Caco-2 (cell line): ENCODE measurements around the gene GPC1. TPM values are rescaled to one million over a fixed set of nuclear protein-coding genes. Genes with fewer than 3 reads are reported as not detected.

ENCODE experiments used
- BruUV-seq: library from RNA; stranded (reverse); fragments of 400-500 nt; replicated peaks from 2 replicates; lab custom pipeline; 2021; lab: Mats Ljungman, UMichigan
- CTCF ChIA-PET: fragments of 300-600 bp; sonication (Branson Sonifier 250); formaldehyde crosslinking; loops from one replicate; lab custom pipeline; 2022; ENCODE audit warnings: antibody characterized with exemption; lab: Charles Lee
- POLR2A ChIA-PET: fragments of 300-600 bp; sonication (Branson Sonifier 250); formaldehyde crosslinking; loops from one replicate; lab custom pipeline; 2022; ENCODE audit warnings: antibody characterized with exemption; lab: Charles Lee
- DNase-seq, 2 experiments: peaks; one replicate each; pipeline versions ENCODE4 v3.0.0 to v3.0.0-alpha.2; 2020 to 2022
- H3K27me3 ChIP-seq: replicated peaks from 2 replicates; pipeline ENCODE4 v1.6.0; 2011; ENCODE audit warnings: low read length; ENCODE audit not compliant: control insufficient read depth, insufficient read depth
- H3K36me3 ChIP-seq: 2 replicates; pipeline ENCODE4 v1.5.1; 2011; ENCODE audit warnings: low read length; ENCODE audit not compliant: control insufficient read depth, insufficient read depth
- H3K4me1 ChIP-seq: fragments of 250-450 bp; sonication (Bioruptor Pico); 2 replicates; pipeline ENCODE4 v1.5.1; 2020; ENCODE audit warnings: mild to moderate bottlenecking
- H3K4me3 ChIP-seq: 2 replicates; pipeline ENCODE4 v1.5.1; 2011; ENCODE audit warnings: low read depth, mild to moderate bottlenecking, control low read depth, low read length
- H3K9me3 ChIP-seq: fragments of 250-450 bp; sonication (Bioruptor Pico); 2 replicates; pipeline ENCODE4 v1.5.1; 2020; ENCODE audit warnings: mild to moderate bottlenecking, moderate library complexity
- H3K27ac Mint-ChIP-seq: one replicate; pipeline ENCODE4 v1.8.0; 2022; ENCODE audit warnings: mixed read lengths; ENCODE audit not compliant: unreplicated experiment
- H3K27me3 Mint-ChIP-seq: one replicate; pipeline ENCODE4 v1.8.0; 2022; ENCODE audit warnings: mixed read lengths; ENCODE audit not compliant: insufficient read depth, unreplicated experiment
- H3K36me3 Mint-ChIP-seq: one replicate; pipeline ENCODE4 v1.8.0; 2022; ENCODE audit warnings: mild to moderate bottlenecking, mixed read lengths; ENCODE audit not compliant: insufficient read depth, unreplicated experiment
- H3K4me1 Mint-ChIP-seq: one replicate; pipeline ENCODE4 v1.8.0; 2022; ENCODE audit warnings: low read depth, mixed read lengths; ENCODE audit not compliant: unreplicated experiment
- H3K4me3 Mint-ChIP-seq: one replicate; pipeline ENCODE4 v1.8.0; 2022; ENCODE audit warnings: mild to moderate bottlenecking, moderate library complexity, mixed read lengths; ENCODE audit not compliant: unreplicated experiment
- H3K9me3 Mint-ChIP-seq: one replicate; pipeline ENCODE4 v1.8.0; 2022; ENCODE audit warnings: mixed read lengths; ENCODE audit not compliant: unreplicated experiment
- CTCF ChIP-seq, 2 experiments: fragments of 200-600 bp in 1 of 2; IDR thresholded peaks; 1 replicate in 1 of 2; 2 replicates in 1 of 2; pipeline versions ENCODE4 v1.5.1 to v1.8.0; 2011 to 2022; ENCODE audit warnings: antibody characterized with exemption in 1 of 2, control low read depth in 1 of 2, inconsistent platforms in 1 of 2, low read depth in 1 of 2, low read length in 1 of 2, mild to moderate bottlenecking in 1 of 2, moderate library complexity in 1 of 2; ENCODE audit not compliant: insufficient read depth in 1 of 2, severe bottlenecking in 1 of 2, unreplicated experiment in 1 of 2
- intact Hi-C: fragments of 100-400 bp; cut with micrococcal nuclease; formaldehyde crosslinking; loops from one replicate; pipeline ENCODE4 v1.10.0; 2022; ENCODE audit not compliant: unreplicated experiment
- total RNA-seq: library from RNA; stranded (reverse); gene quantifications from 2 replicates; pipeline ENCODE4 v1.2.3, GENCODE V29; 2022

GPC1 gene
- total RNA-seq, 1 experiment from 2014 or later: 45.2 TPM

- intact Hi-C loops: no loop called here
- TF ChIP-seq CTCF (IDR thresholded peaks at IDR 0.05; ENCODE audit: insufficient read depth in 1 of 2, low read depth in 1 of 2, low read length in 1 of 2, severe bottlenecking in 1 of 2, unreplicated experiment in 1 of 2): no peak
- CTCF ChIA-PET: no interaction called here
- Mint-ChIP-seq H3K4me3 (no peak overlapping the region), H3K36me3 (peaks cover 6% of the 10 kb centered on the region), H3K27ac (no peak overlapping the region), H3K9me3 (no peaks in the 10 kb centered on the region), H3K27me3 (no peaks in the 10 kb centered on the region), H3K4me1 (no peaks in the 10 kb centered on the region)
- POLR2A ChIA-PET: no interaction called here
- H3K4me3 ChIP-seq: no peak overlapping the region
- no peaks in the 10 kb centered on the region; the same call in none of the 2 replicates for H3K36me3 ChIP-seq
- DNase-seq: no peak
- no peaks in the 10 kb centered on the region for H3K9me3 ChIP-seq
- H3K27me3 ChIP-seq: no peaks in the 10 kb centered on the region
- H3K4me1 ChIP-seq: peaks cover 14% of the 10 kb centered on the region
- no TSS peak for BruUV-seq
These were observed 27.3 kb downstream of the GPC1 start for GRCh38 chr2:240462707-240463273.

- H3K27me3 Mint-ChIP-seq: no peaks in the 10 kb centered on the region
- DNase-seq: no peak
- TF ChIP-seq CTCF (IDR thresholded peaks at IDR 0.05; ENCODE audit: insufficient read depth in 1 of 2, low read depth in 1 of 2, low read length in 1 of 2, severe bottlenecking in 1 of 2, unreplicated experiment in 1 of 2): no peak
- peaks cover 6% of the 10 kb centered on the region for H3K36me3 Mint-ChIP-seq
- H3K27me3 ChIP-seq: no peaks in the 10 kb centered on the region
- H3K4me3 ChIP-seq: no peak overlapping the region
- ChIA-PET POLR2A (no interaction called here), CTCF (no interaction called here)
- no peaks in the 10 kb centered on the region for H3K9me3 ChIP-seq
- intact Hi-C loops: no loop called here
- H3K4me1 ChIP-seq: peaks cover 8% of the 10 kb centered on the region
- no TSS peak for BruUV-seq
- H3K27ac Mint-ChIP-seq: no peak overlapping the region
- no peaks in the 10 kb centered on the region; the same call in none of the 2 replicates for H3K36me3 ChIP-seq
- no peaks in the 10 kb centered on the region for H3K4me1 Mint-ChIP-seq
- H3K4me3 Mint-ChIP-seq: no peak overlapping the region
- H3K9me3 Mint-ChIP-seq: no peaks in the 10 kb centered on the region
These were observed 27.9 kb downstream of the GPC1 start for GRCh38 chr2:240463274-240463865.

GRCh38 chr2:240463866-240464481 lies 28.5 kb downstream of the GPC1 start:
- ChIA-PET POLR2A (no interaction called here), CTCF (no interaction called here)
- Mint-ChIP-seq H3K4me3 (no peak overlapping the region), H3K27me3 (no peaks in the 10 kb centered on the region), H3K9me3 (no peaks in the 10 kb centered on the region), H3K27ac (no peak overlapping the region), H3K4me1 (no peaks in the 10 kb centered on the region), H3K36me3 (peaks cover 8% of the 10 kb centered on the region)
- TF ChIP-seq CTCF (IDR thresholded peaks at IDR 0.05; ENCODE audit: insufficient read depth in 1 of 2, low read depth in 1 of 2, low read length in 1 of 2, severe bottlenecking in 1 of 2, unreplicated experiment in 1 of 2): no peak
- Histone ChIP-seq H3K36me3 (no peaks in the 10 kb centered on the region; the same call in none of the 2 replicates), H3K4me1 (peaks cover 2% of the 10 kb centered on the region; the same call in 1 of the 2 replicates), H3K27me3 (no peaks in the 10 kb centered on the region), H3K4me3 (no peak overlapping the region), H3K9me3 (no peaks in the 10 kb centered on the region)
- DNase-seq: peak in 1 of 2 experiments; percentile 17
- BruUV-seq: no TSS peak
- intact Hi-C loops: no loop called here
